Upper lobe of left lung (tissue), 4 donors: ENCODE data around the gene PKIG.

Experiments
- CTCF ChIP-seq, 6 experiments: fragments of 450-650 bp in 4 of 6; fragments of 200-600 bp in 2 of 6; sonication (generic) in 2 of 6; IDR thresholded peaks; one replicate each; pipeline ENCODE4 v1.5.1; 2016 to 2019; ENCODE audit warnings: antibody characterized with exemption in 6 of 6
- EP300 ChIP-seq, 4 donors: sonication (generic); formaldehyde crosslinking; IDR thresholded peaks; one replicate each; pipeline ENCODE4 v1.5.1; 2017; ENCODE audit warnings: antibody characterized with exemption in 4 of 4, control low read depth in 2 of 4
- POLR2A ChIP-seq, 4 donors: fragments of 450-650 bp; IDR thresholded peaks; one replicate each; pipeline ENCODE4 v1.5.1; 2016 to 2017; ENCODE audit warnings: antibody characterized with exemption in 4 of 4, mild to moderate bottlenecking in 2 of 4
- POLR2AphosphoS5 ChIP-seq, 2 donors: sonication (generic); formaldehyde crosslinking; IDR thresholded peaks; one replicate each; pipeline ENCODE4 v1.5.1; 2017; ENCODE audit warnings: antibody characterized with exemption in 2 of 2

GRCh38 chr20:44547419-44547818 lies 35.0 kb upstream of the PKIG start:
- TF ChIP-seq CTCF (IDR thresholded peaks at IDR 0.05) (no peak), POLR2AphosphoS5 (IDR thresholded peaks at IDR 0.05) (no peak), EP300 (IDR thresholded peaks at IDR 0.05) (no peak), POLR2A (IDR thresholded peaks at IDR 0.05) (no peak)
